ENCODE measurements around the gene DYNC2H1. TPM values are rescaled to one million over a fixed set of nuclear protein-coding genes. Genes with fewer than 3 reads are reported as not detected.
"Not testable (repeated sequence)": the region's sequence is repeated elsewhere in the genome, so short reads cannot be mapped to it uniquely, and the experiment has no call there.

The DYNC2H1 gene
- total RNA-seq, 1 donor from 2014 or later: 2.9 TPM

DNA sequence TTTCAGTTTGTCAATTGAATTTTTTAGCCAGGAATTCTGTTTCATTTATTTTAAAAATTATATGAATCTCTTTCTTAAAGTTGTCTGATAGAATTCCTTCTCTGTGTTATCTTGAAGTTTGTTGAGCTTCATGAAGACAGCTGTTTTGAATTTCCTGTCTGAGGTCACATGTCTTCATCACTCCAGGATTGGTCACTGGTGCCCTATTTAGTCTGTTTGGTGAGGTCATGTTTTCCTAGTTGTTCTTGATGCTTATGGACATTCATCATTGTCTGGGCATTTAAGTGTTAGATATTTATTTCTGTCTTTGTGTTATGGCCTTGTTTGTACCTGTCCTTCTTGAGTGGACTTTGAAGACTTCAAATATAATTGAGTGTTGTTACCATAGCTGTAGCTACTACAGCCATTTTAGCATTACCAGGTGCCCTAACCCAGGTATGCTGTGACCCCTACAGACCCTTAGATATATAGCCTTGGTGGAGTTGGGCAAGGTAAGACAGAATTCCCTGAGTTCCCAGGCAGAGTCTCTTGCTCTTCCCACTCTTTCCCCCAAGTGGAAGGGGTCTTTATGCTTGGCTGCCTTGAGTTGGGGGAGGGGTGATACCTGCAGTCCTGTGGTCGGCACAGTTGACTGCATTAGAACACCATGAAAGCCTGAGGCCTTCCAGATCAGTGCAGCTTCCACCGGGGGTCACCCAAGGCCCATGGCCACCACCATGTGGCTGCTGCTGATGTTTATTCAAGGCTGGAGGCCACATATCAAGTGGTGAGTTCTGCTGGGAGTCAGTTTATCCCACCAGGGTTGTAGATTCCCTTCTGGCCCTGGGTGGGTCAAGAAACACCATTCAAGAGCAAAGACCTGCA is 229.6 kb downstream of the DYNC2H1 start:
- intact Hi-C loops (cut with DNase I): no loop called here
- ATAC-seq (ENCODE audit: poor library complexity) (no peak), DNase-seq (no peak)

DNA sequence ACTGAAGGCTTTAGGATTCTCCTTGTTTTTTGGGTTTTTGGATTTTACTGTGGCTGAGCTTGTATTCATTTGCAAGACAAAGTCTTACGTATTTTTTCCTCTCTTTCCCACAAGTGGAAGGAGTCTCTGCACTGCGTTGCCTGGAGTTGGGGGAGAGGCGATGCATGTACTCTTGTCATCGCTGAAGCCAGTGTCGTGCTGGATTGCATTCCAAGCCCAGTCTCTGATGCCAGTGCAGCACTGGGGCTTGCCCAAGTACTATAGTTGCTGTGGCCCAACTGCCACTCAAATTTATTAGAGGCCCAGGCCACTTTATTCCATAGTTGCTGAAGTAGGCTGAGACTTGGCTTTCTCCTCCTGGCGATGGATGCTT is 230.2 kb downstream of the DYNC2H1 start:
- no peak for DNase-seq
- intact Hi-C loops (cut with DNase I): no loop called here
- ATAC-seq (ENCODE audit: poor library complexity): no peak

DNA sequence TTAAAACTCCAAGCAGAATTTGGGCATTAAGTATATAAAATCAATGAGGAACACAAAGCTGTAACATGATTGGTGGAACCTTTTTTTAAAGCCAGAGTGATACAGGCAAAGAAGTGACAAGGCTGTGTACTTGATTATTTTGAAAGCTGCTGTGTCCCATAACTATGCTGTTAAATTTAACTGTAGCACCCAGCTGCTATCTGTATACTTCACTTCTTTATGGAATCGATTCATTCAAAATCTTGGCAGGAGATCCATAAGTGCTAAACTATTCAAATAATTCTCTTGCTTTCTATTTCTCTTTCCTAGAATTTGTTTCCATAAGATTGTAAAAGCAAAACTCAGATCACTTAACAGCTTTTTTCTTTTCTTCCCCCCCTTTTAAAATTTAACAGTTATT is 231.7 kb downstream of the DYNC2H1 start:
- ATAC-seq (ENCODE audit: poor library complexity) (no peak), DNase-seq (no peak)
- intact Hi-C loops (cut with DNase I): no loop called here

DNA sequence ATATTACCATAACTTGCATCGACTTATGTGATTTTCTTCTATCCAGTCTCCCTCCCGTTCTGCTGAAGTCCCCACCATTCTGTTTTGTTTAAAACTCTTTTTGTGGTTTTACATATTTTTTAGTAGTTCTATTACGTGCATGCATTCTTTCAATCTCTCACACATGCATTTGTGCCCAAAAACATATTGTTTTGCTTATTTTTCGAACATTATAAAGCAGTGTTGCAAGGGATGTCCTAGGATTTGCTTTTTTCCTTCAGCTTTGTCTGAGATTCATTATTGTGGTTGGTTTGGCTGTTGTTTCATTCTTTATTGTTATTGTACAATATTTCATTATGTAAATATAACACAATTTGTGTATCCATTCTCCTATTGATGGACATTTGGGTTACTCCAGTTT is 235.7 kb downstream of the DYNC2H1 start:
- DNase-seq: no peak
- no peak for ATAC-seq (ENCODE audit: poor library complexity)
- intact Hi-C loops (cut with DNase I): no loop called here

DNA sequence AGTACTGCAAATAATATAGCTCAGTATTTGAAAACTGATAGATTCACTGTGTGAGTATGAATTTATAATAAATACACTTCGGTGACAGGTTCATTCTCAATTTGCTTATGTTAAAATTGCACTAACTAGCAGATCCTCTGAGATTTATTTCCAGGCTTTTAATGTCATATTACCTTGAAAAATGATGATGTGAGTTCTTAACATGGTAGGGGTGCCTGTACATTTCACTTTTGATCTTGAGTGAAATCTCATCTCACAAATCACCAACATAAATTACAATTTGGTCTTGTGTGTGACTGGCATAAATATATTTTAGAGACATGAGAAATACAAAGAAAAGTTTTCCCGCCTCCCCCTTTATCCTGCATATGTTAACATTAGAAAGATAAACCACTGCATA is 240.4 kb downstream of the DYNC2H1 start:
- DNase-seq (no peak), ATAC-seq (ENCODE audit: poor library complexity) (no peak)
- intact Hi-C loops (cut with DNase I): no loop called here

DNA sequence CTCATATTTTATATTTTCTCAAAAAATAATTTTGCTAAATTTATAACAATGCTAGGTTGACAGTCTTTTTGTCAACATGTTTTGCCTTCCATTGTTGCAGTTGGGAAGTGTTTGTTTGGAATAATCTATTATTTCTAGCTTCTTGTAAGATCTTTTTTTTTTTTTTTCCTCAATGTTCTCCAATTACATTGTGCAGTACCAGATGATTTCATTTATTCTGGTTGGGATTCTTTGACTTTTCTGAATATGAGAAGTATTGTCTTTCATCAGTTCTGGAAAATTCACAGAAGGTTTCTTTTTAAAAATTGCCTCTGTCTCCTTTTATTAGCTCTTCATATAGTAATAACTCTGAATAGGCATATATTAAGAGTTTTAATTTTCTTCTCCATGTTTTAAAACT is 245.4 kb downstream of the DYNC2H1 start:
- DNase-seq (no peak), ATAC-seq (ENCODE audit: poor library complexity) (no peak)
- intact Hi-C loops (cut with DNase I): no loop called here

DNA sequence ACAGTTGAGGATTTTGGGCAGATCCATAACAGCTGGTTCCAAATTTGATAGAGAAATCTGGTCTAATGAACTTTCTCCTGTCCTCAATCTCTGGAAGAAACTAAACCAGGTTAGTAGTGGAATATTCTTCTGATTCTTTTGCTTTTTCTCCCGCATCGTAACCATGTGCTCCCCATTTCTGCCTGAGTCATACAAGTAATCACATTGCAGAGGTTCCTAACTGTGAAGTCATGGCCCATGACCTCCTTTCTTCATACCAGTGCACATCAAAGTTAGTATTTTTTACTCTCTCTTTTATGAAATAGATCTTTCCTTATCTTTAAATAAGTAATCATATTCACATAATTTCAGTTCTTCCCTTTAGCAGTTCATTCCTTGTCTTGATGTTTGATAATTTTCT is 249.0 kb downstream of the DYNC2H1 start:
- ATAC-seq (ENCODE audit: poor library complexity): no peak
- intact Hi-C loops (cut with DNase I): no loop called here
- DNase-seq: no peak

DNA sequence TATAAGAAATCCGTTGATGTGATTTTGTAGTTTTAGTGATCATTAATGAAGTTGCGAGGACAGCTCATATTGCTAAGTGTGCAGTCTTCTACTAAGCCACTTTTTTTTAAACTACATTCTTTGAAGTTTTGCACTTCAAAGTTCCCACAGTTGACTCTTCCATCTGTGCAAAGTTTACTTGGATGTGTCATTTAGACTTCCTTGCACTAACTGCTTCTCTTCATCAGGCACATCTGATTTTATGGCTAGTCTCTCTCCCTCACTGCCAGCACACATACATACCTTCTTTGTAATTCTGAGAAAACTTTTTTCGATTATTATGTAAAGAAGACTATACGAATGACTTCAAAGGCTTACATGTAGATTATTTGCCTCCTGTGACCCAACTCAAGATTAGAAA is 250.0 kb downstream of the DYNC2H1 start:
- ATAC-seq (ENCODE audit: poor library complexity): no peak
- no peak for DNase-seq
- intact Hi-C loops (cut with DNase I): no loop called here

DNA sequence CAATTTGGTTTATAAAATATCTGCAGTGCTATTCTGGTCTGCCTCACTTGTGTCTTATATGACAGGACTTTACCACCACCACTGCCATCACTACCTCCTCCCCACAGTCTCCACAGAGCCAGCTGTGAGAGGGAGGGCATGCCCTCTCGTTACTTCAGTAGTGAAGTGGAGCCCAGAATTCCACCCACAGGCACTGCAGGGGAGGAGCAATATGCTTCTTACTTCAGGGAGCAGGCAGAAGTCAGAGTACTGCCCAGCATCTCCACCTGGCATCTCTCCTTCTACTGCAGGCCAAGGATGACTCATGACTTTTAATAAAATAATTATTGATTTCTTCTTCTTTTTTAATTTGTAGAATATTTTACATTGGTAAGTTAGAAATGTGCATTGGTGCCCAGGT is 255.5 kb downstream of the DYNC2H1 start:
- ATAC-seq (ENCODE audit: poor library complexity) (no peak), DNase-seq (no peak)
- intact Hi-C loops (cut with DNase I): no loop called here

DNA sequence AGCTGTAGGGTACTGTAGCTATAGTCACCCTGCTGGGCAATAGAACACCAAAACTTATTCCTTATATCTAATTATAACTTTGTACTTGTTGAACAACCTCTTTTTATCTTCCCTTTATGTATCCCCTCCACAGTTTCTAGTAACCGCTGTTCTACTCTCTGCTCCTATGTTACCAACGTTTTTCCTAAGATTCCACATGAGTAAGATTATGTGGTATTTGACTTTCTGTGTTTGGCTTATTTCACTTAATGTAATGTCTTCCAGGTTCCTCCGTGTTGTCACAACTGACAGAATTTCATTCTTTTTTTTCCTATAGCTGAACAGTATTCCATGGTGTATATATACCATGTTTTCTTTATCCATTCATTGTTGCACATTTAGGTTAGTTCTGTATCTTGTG is 258.4 kb downstream of the DYNC2H1 start:
- DNase-seq: no peak
- no peak for ATAC-seq (ENCODE audit: poor library complexity)
- intact Hi-C loops (cut with DNase I): no loop called here

DNA sequence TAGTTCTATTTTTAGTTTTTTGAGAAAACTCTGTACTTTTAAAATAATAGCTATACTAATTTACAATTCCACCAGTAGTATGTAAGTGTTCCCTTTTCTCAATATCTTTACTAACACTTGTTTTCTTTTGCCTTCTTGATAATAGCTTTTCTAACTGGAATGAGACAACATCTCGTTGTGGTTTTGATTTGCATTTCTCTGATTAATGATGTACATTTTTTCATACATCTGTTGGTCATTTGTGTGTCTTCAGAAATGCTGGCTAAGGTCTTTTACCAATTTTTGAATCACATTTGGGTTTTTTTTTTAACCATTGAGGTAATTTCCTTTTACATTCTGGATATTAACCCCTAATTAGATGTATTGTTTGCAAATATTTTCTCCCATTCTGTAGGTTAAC is 258.9 kb downstream of the DYNC2H1 start:
- intact Hi-C loops (cut with DNase I): no loop called here
- ATAC-seq (ENCODE audit: poor library complexity) (no peak), DNase-seq (no peak)

DNA sequence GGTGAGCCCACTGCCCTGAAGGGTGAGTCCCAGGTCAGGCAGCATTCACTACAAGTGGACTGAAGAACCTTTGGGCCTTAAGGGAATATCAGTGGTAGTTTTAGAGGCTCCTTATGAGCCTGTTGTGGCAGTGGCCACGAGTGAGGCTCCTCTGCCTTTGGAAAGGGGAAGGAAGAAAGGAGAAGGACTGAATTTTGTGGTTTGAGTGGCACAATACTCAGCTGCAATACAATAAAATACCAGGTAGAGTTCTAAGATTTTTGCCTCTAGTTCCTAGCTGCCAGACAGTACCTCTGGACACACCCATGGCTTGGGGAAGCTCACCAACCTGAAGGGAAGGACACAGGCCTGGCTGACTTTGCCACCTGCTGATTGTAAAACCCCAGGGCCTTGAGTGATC is 260.9 kb downstream of the DYNC2H1 start:
- DNase-seq (no peak), ATAC-seq (ENCODE audit: poor library complexity) (no peak)
- intact Hi-C loops (cut with DNase I): no loop called here

DNA sequence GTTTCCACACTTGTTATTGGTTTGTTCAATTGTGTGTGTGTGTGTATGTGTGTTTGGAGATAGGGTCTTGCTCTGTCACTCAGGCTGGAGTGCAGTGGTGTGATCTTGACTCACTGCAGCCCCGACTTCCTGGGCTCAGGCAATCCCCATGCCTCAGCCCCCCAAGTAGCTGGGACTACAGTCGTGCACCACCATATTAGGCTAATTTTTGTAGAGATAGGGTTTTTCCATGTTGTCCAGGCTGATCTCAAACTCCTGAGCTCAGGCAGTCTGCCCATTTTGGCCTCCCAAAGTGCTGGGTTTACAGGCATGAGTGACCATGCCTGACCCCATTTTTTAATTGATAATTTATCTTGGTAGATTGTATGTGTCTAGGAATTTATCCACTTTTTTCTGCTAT is 263.7 kb downstream of the DYNC2H1 start:
- ATAC-seq (ENCODE audit: poor library complexity) (no peak), DNase-seq (no peak)
- intact Hi-C loops (cut with DNase I): no loop called here

DNA sequence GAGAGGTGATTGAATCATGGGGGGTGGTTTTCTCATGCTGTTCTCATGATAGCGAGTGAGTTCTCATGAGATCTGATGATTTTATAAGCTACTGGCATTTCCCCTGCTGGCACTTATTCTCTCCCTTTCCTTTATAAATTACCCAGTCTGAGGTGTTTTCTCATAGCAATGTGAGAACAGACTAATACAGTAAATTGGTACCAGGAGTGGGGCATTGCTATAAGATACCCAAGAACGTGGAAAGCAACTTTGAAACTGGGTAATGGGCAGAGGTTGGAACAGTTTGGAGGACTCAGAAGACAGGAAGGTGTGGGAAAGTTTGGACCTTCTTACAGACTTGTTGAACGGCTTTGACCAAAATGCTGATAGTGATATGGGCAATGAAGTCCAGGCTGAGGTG is 265.0 kb downstream of the DYNC2H1 start:
- intact Hi-C loops (cut with DNase I): not testable (repeated sequence)

DNA sequence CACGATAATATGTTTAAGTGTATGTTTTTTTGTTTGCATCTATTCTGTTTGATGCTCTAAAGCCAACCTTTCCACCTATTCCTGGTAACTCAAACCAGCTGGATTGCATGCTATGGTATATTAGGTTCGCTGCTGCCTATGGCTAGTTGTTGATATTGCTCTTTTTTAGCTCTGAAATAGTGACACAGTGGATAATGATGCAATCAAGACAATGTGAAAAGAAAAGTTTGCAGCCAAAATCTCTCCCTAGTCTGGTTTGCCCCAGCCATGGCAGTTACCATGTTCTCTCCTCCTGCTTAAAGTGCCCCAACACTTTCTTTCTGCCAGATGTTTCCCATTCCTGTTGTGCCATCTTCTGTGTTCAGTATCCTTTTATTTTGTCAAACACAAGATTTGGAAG is 269.7 kb downstream of the DYNC2H1 start:
- no peak for DNase-seq
- intact Hi-C loops (cut with DNase I): no loop called here
- no peak for ATAC-seq (ENCODE audit: poor library complexity)

More for the DNA sequence above, 265.0 kb downstream of the DYNC2H1 start:
- ATAC-seq (ENCODE audit: poor library complexity); DNase-seq: not testable (repeated sequence)

DNA sequence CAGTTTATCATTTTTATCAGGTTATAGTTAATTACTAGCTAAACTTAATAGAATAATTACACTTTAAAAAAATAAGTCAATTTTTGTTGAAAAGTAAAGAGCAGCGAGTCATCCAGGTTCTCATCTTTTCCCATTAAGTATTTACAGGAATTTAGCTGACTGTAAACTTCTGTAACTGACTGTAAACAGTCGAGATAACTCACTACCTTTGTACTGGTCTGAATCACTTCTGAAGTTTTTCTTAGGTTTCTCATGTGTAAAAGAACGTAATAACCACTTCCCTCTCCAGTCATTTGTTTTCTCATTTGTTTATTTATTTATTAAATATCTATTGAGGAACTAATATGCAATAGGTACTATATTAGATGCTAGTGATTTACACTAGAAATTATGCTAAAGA is 270.8 kb downstream of the DYNC2H1 start:
- ATAC-seq (ENCODE audit: poor library complexity) (no peak), DNase-seq (no peak)
- intact Hi-C loops (cut with DNase I): no loop called here

DNA sequence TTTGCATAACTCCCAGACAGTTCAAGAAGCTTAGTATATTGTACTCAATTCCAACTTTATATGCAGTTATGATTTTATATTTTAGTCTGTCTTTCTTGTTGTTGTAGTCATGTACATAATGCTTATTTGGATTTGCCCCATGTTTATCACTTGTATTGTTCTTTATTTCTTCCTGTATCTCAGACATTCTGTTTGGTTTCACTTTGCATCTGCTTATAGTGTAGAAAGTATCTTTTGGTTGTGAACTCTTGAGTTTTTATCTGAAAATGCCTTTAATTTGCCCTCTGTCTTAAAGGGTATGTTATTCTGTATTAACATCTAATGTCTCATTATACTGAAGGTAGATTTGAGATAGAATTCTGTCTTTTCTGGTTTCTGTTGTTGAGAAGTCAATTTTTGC is 275.4 kb downstream of the DYNC2H1 start:
- ATAC-seq (ENCODE audit: poor library complexity): no peak
- intact Hi-C loops (cut with DNase I): no loop called here
- no peak for DNase-seq

DNA sequence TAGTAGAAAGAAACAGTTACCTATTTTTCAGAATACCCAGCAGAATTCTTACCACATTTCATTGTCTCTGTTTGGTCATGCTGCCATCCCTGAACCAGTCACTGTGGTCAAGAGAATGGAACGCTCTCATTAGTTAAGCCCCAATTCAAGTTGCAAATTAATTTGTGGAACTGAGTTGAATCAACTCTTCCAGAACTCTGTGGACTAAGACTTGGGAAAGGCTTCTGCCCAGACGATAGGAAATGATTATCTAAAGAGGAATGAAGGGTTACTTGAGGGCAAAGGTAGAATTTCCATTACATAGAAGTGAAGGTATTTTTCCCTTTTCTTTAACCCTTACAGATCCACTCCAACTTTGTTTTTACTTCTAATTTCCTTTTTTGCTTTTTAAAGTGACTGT is 286.4 kb downstream of the DYNC2H1 start:
- no peak for DNase-seq
- no peak for ATAC-seq (ENCODE audit: poor library complexity)
- intact Hi-C loops (cut with DNase I): no loop called here

DNA sequence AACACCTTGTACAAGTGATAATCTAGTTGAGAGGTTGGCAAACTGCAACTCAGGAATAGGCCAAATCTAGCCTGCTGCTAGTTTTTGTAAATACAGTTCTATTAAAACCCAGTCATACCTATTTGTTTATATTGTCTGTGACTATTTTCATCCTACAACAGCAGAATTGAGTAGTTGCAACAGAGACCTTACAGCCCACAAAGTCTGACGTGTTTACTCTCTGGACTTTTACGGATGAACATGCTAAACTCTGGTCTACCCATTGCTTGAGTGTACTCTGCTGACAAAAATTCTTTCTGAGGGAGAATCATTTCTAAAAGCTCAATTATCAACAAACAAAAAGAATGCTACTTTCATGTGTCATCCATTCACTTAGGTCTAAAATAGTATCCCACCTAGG is 287.0 kb downstream of the DYNC2H1 start:
- intact Hi-C loops (cut with DNase I): no loop called here
- DNase-seq: no peak
- no peak for ATAC-seq (ENCODE audit: poor library complexity)

DNA sequence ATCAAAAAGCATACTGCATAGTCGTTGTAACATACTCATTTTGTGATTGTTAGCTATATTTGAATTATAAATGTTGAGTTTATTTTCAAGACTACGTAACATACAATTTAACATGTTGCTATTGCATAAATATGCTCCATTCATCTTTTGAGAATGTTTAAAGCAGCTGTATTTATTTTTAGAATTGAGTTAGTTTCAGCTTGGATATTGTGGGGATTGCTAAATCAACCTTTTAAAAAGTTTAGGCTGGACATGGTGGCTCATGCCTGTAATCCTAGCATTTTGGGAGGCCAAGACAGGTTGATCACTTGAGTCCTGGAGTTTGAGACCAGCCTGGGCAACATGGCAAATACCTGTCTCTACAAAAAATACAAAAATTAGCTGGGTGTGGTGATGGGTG is 288.1 kb downstream of the DYNC2H1 start:
- intact Hi-C loops (cut with DNase I): no loop called here
- no peak for DNase-seq
- no peak for ATAC-seq (ENCODE audit: poor library complexity)

DNA sequence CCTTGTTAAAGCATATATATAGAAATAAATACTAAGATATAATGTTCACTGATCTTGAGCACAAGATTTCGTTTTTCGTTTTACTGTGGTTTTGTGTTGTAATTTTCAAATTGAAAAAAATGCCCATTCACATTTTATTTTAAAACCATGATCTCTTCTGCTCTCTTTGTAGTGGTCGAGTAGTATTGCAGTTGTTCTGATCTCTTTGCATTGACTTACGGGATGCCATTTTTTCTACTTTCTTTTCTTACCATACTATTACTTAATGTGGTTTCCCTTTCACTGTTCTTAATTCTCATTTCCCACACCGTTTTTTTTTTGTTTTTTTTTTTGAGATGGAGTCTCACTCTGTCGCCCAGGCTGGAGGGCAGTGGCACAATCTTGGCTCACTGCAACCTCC is 289.6 kb downstream of the DYNC2H1 start:
- DNase-seq (no peak), ATAC-seq (ENCODE audit: poor library complexity) (no peak)
- intact Hi-C loops (cut with DNase I): no loop called here
